ENCODE results near the gene SMC3. TPM values are rescaled to one million over a fixed set of nuclear protein-coding genes. Genes with fewer than 3 reads are reported as not detected.
"Not testable (repeated sequence)": the region's sequence is repeated elsewhere in the genome, so short reads cannot be mapped to it uniquely, and the experiment has no call there.

SMC3 gene
- polyA plus RNA-seq, 3 donors: 80.8 to 112 (median 93.2) TPM

DNA sequence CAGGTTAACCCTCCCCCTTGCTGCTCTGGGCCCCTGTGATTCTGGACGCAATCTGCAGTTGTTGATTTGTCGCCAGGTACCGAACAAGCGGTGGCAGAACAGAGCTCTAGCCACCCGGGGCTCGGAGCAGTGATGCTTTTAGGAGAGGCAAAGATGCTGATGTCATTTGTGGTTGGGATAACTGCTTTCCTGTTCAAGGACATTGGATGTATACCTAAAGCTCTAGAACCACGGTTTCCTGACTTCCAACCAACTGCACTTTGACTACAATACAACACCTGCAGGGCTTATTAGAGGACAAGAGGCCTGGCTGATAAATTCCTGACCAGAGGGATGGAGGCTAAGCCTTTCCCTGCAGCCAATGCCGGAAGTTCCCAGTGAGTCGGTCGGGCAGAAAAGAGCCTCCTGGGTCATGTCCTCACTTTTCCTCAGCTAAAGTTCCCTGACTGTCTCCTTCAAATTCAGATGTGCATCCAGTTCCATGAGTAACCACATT, 70.1 kb downstream of the SMC3 start:
- no peak for DNase-seq (ENCODE audit: extremely low read depth in 1 of 11, low read depth in 9 of 11, low spot score in 4 of 11)

DNA sequence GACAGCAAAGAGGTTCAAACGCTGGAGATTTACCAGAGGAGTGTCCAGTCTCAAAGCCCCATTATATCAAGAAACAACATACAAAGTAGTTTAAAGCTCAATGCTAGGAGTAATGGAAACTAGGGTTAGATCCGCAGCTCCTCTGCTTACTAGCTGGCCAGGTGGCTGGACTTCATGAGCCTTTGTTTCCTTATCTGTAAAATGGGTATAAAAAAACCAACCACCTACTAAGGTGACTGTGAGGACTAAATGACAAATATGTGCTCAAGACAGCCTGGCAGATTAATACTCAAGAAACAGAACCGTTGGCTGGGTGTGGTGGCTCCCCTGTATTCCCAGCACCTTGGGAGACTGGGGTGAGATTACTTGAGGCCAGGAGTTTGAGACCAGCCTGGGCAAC, 70.8 kb downstream of the SMC3 start:
- DNase-seq (ENCODE audit: extremely low read depth in 1 of 11, low read depth in 9 of 11, low spot score in 4 of 11): no peak

DNA sequence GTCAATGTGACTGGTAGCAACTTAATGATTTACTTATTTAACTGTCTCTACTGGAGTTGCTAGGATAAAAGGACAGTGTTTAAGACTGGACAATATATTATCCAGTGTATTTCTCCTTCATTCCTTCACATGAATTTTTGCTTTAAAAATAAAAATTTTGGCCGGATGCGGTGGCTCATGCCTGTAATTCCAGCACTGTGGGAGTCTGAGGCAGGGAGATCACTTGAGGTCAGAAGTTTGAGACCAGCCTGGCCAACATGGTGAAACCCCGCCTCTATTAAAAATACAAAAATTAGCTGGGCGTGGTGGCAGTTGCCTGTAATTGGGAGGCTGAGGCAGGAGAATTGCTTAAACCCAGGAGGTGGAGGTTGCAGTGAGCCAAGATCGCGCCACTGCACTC, 71.6 kb downstream of the SMC3 start:
- DNase-seq (ENCODE audit: extremely low read depth in 1 of 11, low read depth in 9 of 11, low spot score in 4 of 11): not testable (repeated sequence)

DNA sequence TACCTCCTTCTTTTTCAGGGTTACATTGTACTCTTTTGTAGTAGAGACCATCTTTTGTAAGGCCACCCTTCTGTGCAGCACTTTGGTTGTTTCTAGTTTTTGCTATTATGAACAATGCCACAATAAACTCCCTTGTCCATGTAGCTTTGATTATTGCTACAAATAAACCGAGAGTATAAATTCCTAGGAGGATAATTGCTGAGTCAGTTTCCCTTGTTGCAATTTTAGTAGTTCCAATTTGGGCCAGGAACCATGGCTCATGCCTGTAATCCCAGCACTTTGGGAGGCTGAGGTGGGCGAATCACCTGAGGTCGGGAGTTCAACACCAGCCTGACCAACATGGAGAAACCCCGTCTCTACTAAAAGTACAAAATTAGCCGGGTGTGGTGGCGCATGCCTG, 72.4 kb downstream of the SMC3 start:
- not testable (repeated sequence) for DNase-seq (ENCODE audit: extremely low read depth in 1 of 11, low read depth in 9 of 11, low spot score in 4 of 11)

DNA sequence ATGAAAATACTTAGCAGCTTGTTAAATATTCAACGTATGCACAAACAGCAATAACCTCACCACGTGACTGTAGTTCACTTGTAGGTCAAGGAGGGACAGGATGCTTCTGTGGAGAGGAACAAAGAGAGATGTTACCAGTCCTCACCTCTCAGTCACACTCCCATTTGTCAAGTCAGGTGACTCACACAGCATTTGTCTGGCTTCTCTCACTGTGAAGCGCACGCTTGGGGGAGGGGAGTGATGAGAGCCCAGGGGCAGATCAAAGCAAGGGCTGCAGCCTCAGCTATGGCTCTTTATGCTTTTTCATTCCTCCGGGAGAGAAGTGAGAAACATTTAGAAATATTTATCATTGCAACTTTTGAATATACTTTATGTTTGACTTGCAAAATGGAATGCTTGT, 73.8 kb downstream of the SMC3 start:
- DNase-seq (ENCODE audit: extremely low read depth in 1 of 11, low read depth in 9 of 11, low spot score in 4 of 11): peak in 1 of 11 donors; percentile 44

DNA sequence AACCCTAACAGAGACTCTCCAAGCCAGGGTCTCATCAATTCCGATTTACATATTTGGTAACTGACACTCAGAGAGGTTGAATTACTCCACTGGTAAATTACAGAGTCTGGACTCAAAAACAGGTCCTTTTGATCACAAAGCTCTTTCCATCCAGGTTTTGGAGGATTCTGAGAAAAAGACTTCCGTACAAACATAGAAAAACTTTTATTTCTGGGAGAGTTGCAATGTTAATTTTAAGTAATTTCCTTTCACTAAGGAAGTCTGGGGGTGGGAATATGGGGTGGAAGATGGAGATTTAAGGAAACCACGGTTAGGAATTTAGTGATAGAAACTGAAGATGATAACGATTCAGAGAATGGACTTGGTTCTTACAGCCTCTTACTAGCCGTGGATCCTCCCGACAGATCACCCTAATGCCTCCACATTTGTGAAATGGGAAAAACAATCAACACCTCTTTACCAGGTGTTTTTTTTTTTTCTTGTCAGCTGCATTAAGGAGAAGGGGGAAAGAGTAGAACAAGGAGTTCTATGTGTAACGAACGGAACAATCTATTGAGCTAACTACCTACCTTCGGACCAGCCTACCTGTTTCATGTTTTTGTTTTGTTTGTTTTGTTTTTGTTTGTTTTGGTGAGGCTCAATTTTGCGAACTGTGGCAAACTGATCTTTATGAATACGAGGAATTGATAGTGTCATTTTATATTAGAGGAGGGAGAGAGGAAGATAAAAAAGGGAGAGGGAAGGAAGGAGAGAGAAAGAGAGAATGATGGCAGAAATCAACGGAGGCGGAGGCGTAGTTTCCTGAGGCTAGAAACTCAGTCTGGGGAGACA, 74.9 kb downstream of the SMC3 start:
- no peak for DNase-seq (ENCODE audit: extremely low read depth in 1 of 11, low read depth in 9 of 11, low spot score in 4 of 11)

DNA sequence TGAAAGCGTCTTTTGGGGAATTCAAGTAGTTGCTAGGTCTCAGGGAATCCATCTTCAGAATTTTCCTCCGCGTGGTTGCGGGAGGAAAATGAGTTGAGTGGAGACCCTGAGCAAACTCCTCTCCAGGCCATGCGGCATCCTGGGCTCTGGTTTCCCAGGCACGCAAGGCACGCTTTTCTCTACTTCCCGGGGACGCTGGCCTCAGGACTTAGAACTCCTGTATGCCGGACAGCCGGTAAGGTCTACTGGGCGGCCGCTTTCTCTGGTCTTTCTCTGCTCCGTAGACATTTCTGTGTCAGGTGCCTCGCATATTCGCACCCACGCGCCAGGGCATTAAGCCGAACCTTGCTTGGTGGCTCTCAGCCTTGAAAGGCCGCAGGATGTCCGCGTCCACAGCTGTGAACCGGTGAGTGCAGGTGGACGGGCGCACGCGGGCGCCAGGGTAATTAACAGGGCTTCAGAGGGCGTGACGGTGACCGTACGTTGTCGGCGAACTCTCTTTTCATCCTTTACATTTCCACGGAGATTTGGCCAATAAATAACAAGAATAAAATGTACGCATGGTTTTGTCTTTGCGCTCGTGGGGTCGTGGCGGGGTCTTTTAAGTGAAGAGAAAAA, 75.6 kb downstream of the SMC3 start:
- no peak for DNase-seq (ENCODE audit: extremely low read depth in 1 of 11, low read depth in 9 of 11, low spot score in 4 of 11)

DNA sequence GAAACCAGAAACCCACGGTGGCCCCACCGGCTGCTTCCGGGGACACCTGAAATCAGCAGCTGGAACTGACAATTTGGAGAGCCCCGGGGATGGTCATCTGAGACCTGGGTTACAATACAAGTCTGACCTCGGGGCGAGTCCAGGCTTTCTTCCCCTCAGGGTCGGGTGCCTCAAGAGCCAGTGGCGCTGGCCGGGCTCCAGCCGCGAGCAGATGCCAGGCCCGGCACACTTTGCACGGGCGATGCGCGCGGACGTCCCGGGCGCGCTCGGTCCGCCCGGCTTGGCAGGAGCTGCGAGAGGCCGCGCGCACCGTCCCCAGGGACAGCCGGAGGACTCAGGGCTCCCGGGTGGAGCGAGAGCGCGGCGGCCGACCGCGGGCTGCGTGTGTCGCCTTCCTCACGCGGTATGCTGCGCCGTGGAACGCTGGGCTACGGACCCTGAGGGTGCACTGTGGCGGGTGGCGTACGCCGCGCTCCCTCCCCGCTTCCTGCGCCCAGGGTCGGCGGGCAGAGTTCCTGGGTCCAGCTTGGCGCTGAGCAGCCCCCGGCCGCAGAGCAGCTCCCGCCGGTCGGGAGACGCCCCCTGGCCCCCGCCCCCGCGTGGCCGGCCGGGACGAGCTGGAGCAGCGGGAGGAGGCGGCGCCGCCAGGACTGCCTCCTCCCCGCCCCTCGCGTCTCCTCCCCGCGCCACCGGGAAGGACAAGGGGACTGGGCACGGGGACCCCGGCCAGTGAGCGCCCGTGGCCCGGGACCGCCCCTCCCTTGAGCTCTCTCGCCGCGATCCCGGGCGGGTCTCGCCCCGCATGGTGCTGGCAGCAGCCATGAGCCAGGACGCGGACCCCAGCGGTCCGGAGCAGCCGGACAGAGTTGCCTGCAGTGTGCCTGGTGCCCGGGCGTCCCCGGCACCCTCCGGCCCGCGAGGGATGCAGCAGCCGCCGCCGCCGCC, 76.4 kb downstream of the SMC3 start, which contains the start of gene RBM20:
Gene RBM20, plus strand, starts transcription at position 684 of the 945 bp plus-strand sequence. Its CDS starts 119 bp downstream, at position 803.
- DNase-seq (ENCODE audit: extremely low read depth in 1 of 11, low read depth in 9 of 11, low spot score in 4 of 11): peak in 1 of 11 donors; percentile 36

DNA sequence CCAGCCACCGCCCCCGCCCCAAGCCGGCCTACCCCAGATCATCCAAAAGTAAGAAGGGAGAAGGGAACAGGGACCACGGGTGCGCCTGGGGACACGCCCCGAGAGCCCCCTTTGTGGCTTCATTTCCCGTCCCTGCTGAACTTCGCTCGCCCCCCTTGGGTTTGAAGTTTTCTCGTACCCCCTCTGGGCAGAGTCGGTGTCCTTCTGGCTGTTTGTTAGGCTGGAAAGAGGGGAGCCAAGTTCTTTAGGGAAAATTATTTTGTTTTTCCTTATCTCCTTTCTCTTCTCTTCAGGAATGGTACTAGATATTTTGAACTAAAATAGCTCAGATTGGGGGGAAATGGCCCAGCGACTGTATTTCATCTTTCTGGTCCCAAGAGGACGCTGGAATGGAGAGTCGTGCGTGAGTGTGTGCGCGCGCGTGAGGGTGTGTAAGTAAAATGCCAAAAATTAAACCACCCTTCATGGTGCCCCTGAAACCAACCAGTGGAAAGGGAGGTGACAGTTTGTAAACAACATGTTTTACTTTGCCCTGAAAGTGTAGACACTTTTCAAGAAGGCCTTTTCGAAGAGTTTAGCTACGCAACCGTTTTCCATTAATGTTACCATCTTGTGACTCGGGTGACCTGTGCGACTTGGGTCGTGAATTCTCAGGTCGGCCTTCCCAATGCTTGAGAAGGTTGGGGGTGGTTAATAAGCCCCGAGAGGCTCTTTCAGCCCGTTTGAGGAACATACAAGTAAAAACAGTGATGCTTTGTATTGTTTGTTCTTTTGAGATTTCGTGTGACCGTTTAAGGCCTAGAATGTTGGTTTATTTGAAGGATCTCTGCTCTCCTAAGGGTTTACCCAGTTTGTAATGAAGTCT, 77.3 kb downstream of the SMC3 start:
- DNase-seq (ENCODE audit: extremely low read depth in 1 of 11, low read depth in 9 of 11, low spot score in 4 of 11): no peak

DNA sequence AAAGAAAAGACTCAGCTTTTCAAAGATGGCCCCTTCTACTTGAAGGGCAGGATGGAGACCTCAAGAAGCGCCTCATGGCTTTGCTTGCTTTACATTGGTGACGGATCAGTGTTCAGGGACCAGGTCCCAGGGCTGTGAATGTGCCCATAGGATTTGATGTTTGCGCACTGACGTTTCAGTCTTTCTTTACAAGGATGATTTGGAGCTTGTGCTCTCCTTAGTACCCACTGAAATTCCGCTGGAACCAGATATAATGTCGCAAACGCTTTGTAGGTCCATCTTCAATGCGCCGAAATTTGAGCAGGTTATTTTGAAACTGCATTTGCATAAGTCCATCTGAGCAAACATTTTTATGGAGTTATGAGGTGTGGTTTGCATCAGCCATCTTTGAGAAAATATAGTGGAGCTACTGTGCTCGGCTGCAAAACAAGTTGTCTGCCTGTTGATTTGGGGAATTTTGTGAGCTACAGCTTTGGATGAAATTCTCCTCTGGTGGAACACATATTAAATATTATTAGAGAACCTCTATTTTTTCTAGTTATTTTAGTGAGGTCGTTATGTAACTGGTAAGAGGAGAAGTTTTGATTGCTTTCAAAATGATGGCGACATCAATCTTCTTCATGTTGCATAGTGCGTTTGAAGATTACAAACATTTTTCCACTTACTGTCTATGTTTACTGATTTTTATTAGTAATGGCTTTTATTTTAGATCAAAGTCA, 79.1 kb downstream of the SMC3 start:
- DNase-seq (ENCODE audit: extremely low read depth in 1 of 11, low read depth in 9 of 11, low spot score in 4 of 11): no peak

DNA sequence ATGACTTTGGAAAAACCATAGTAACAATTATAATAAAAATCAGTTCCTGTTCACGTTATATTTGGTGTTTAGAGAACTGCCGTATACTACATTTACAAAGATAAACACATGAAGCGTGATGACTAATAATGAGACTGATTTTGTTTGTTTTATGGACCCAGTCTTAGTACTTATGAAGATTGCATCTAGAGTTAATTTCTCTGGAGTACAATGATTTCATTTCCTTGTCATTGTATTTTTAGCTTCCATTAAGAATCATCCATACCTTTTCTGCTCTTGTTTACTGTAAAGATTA, 79.6 kb downstream of the SMC3 start:
- no peak for DNase-seq (ENCODE audit: extremely low read depth in 1 of 11, low read depth in 9 of 11, low spot score in 4 of 11)

DNA sequence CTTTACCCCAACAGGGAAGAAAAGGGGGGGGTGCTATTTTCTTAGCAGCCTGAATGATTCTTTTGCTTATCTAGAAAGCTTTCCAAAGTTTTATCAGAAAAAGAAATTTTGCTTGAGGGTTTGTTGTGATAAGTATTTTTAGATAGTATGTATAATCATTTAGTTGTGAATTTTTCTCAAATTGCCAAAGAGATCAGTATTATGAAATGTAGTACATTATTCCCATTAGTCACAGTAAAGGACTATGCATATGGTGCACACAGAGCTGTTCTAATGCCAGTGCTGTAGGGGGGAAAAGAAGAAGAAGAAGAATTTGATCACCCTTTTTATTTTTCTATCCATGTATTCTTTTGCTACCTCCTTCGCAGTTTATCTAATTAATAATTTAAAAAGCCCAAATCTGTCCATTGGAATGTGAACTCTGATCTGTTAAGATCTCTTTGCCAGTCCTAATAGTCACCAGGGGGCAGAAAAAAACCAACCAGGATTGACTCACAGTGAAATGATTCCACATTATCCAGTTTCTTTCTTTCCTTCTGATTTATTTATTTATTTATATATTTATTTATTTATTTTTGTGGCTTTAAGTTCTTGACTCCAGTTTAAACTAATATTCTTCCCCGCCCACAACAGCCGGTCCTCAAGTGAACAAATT, 81.3 kb downstream of the SMC3 start:
- DNase-seq (ENCODE audit: extremely low read depth in 1 of 11, low read depth in 9 of 11, low spot score in 4 of 11): no peak

DNA sequence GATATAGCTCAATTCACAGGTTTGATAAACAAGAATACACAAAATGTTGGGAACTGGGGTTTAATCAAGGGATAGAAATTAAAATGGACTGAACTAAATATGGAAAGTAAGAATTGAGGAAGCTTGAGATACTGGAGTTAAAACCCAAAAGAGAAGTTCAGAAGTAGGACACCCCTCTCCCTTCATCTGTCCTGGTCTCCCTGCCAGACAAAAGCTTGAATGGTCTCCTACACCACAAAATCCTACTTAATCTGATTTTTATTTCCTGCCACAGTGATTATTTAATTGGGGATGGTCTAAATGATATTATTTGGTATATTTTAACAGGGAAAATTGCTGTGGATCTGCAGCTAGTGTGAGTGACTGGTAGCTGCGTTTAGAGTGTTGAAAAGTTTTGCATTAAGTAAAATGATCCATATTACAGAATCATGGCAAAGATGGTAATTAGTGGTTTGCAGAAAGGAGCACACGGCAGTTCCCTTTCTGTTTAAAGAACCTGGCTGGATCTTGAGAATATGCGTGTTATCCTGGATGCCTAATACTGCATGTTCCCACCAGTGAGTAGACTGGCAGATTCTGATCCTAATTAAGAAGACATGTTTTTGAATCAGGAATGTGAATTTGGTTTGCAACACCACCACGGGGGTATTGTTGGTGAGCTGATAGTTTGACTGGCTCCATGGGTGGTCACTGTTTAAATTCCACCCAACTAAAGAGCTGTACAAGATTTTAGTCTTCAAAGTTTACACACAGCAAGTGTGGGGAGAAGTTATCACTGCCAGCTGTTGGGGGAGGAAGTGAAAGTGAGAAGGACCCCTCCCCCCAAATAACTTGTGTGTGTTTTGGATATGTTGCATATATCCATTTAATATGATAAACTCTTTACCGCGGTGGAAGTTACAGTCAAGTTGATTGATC, 82.1 kb downstream of the SMC3 start:
- no peak for DNase-seq (ENCODE audit: extremely low read depth in 1 of 11, low read depth in 9 of 11, low spot score in 4 of 11)

DNA sequence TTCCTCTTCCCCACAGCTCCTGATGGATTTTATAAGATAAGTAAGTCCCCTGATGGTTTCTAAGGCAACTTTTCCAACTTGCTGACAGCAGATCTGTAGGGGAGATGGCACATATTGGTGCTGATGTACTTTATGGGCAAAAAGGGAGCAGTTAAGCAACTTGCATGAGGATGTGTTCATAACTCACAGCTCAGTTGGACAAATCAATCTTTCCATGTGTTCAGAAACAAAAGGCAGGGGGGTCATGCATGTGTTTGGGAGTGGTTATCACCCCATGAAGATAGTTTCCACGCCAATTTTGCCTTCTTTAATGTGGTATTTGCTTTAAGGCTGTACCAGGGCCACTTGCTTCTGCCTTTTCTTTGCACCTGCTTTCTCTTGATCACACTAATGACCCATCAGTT, 82.8 kb downstream of the SMC3 start:
- no peak for DNase-seq (ENCODE audit: extremely low read depth in 1 of 11, low read depth in 9 of 11, low spot score in 4 of 11)

DNA sequence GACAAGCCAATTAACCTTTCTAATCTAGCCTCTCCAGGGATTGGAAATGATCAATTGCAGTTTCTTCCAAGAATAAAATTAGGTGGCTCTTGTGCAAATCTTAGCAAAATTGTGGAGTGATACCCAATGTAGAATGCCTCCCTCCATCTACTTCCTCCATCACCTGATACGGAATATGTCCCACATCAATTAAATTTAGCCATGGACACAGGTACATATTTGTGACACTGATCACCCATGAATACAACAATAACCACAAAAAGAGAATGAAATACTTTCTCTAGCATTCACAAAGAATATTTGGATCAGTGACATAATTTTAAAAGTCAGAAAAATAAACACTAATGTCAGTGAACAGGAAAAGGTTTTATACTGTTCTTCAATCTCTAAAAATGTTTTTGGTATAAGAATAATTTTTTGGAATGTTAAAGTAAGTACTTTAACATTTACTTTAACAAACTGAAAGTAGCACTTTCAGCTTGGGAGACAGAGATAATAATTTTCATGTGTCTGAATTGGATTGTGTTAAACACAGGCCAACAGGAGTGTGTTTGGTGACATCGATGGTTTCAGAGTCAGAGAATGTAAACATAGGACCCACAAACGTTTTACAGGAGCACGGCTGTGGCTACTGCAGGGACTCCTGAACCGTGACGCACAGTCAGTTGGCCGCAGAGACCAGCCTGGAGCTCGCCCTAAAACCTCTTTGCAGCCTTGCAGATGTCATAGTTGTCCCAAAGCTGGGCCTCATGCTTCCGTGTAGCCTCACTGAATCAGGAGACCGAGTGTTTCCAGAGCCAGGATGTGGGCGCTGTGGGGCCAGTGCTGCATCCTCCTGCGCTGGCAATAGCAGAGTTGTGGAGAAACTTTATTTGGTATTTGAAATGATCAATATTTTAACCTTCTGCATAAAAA, 83.8 kb downstream of the SMC3 start:
- no peak for DNase-seq (ENCODE audit: extremely low read depth in 1 of 11, low read depth in 9 of 11, low spot score in 4 of 11)

Measured in renal cortex interstitium (tissue), 11 donors.